Upper lobe of left lung (tissue), 4 donors: ENCODE measurements around the gene MSH4.
"Not testable (repeated sequence)": the region's sequence is repeated elsewhere in the genome, so short reads cannot be mapped to it uniquely, and the experiment has no call there.

Experiments used
- CTCF ChIP-seq, 6 experiments: fragments of 450-650 bp in 4 of 6; fragments of 200-600 bp in 2 of 6; sonication (generic) in 2 of 6; IDR thresholded peaks; one replicate each; pipeline ENCODE4 v1.5.1; 2016 to 2019; ENCODE audit warnings: antibody characterized with exemption in 6 of 6
- EP300 ChIP-seq, 4 donors: sonication (generic); formaldehyde crosslinking; IDR thresholded peaks; one replicate each; pipeline ENCODE4 v1.5.1; 2017; ENCODE audit warnings: antibody characterized with exemption in 4 of 4, control low read depth in 2 of 4
- POLR2A ChIP-seq, 4 donors: fragments of 450-650 bp; IDR thresholded peaks; one replicate each; pipeline ENCODE4 v1.5.1; 2016 to 2017; ENCODE audit warnings: antibody characterized with exemption in 4 of 4, mild to moderate bottlenecking in 2 of 4
- POLR2AphosphoS5 ChIP-seq, 2 donors: sonication (generic); formaldehyde crosslinking; IDR thresholded peaks; one replicate each; pipeline ENCODE4 v1.5.1; 2017; ENCODE audit warnings: antibody characterized with exemption in 2 of 2

GRCh38 chr1:75758543-75758942, 38.1 kb upstream of the MSH4 start:
- TF ChIP-seq POLR2A, CTCF, EP300, POLR2AphosphoS5 (IDR thresholded peaks at IDR 0.05): not testable (repeated sequence)
